Activated CD4-positive, alpha-beta T cell treated with anti-CD3 and anti-CD28 coated beads, Interleukin-10, Interleukin-2, amounts not matched to agents 100 ng/mL and 50 ng/mL, durations not matched to agents 16 hours and 8 hours (primary cell): ENCODE measurements around the gene PDAP1.

Experiments
- DNase-seq: peaks from one replicate; pipeline ENCODE4 v3.0.0-alpha.2; 2020

PDAP1 gene

DNA sequence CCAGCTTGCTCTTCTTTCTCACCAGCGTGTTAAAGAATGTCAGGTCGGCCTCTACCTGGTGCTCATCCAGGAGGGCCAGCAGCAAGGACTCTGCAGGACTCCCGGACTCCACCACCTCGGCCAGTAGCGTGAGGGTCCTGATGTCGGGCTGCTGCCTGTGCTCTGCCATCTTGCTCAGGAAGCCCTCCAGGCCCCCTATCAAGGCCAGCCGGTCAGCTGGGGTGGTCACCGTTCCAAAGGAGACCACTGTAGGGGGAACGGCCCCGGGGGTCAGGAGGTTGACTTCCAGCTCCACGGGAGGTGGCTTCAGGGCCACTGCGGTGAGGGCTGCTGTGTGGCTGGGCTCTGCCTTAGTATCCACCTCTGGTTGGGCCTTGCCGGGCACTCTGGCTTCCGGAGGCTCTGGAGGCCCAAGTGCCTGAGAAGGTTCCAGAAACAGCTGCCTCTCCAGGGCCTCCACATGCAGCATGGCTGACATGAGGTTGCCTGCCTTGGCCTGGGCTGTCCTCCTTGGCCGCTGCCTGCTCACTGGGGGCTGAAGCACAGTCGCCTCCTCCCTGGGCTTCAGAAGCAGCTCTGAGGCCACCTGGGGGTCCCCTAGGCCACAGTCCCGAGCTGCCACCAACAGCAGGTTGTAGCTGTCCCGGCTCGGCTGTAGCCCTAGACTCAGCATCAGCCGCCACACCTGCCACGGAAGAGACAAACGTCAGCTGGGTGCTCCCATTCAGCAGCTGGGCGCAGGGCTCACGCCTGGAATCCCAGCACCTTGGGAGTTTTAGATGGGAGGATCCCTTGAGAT is 16.7 kb upstream of the PDAP1 start:
- DNase-seq: no peak

GRCh38 chr7:99422625-99423024 is 14.2 kb upstream of the PDAP1 start:
- no peak for DNase-seq

DNA sequence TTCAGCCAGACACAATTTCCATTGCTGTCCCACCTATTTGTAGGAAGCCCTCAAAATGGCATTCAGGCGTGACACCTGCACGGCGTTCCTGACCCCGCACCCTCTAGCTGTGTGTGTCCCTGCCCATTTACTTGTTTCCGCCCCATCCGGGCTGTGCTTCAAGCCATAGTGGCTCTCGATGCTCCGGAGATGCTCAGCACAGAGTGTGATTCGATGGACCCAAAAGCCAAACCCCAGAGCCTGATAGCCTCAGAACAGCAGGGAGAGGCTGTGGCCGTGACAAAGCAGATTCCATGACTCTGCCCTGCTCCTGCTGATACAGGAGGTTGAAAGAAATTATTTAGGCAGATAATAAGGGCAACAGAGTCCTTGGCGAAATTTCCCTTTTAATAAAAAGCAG is 13.8 kb upstream of the PDAP1 start:
- DNase-seq: no peak

DNA sequence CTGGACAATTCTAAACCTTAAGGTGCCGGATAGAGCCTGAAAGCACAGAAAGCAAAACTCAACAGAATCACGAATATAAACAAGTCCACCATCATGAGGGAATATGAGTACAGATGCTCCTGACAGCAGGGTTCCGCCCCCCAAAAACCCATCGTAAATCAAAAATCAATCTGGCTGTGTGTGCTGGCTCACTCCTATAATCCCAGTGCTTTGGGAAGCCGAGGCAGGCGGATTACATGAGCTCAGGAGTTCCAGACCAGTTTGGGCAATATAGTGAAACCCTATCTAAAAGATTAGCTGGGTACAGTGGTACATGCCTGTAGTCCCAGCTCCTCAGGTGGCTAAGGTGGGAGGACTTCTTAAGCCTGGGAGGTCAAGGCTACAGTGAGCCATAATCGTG is 12.6 kb upstream of the PDAP1 start:
- no peak for DNase-seq

- no peak for DNase-seq
Measured at GRCh38 chr7:99420213-99420612, 11.8 kb upstream of the PDAP1 start.

DNA sequence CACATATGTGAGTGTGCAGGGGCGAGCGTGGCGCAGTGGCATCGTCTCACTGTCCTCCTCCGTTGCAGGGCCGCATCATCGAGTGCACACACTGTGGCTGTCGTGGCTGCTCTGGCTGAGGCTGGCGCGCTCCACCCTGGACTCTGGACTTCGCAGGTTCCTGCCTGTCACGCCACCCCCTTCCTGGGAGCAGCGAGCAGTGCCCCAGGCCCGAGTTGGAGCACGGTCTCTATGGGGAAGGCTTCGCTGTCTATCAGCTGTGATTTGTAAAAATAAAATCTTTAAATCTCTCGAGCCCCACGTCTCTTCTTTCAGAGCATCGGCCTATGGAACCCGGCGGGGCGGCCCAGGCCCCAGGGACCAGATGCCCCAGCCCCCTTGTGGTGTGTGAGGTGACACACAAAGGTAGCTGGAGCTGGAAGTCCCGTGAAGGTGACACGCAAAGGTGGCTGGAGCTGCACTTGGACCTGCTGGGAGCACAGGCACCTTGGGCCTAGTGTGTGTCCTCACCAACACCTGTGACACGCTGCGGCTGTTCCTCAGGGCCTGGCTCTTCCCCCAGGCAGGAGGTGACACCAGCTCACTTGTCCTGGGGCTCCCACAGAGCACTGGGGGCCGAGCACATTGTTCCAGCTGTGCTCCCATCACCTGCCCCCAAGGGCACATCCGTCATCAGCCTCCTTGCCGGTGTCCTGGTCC is 11.1 kb upstream of the PDAP1 start:
- no peak for DNase-seq

DNA sequence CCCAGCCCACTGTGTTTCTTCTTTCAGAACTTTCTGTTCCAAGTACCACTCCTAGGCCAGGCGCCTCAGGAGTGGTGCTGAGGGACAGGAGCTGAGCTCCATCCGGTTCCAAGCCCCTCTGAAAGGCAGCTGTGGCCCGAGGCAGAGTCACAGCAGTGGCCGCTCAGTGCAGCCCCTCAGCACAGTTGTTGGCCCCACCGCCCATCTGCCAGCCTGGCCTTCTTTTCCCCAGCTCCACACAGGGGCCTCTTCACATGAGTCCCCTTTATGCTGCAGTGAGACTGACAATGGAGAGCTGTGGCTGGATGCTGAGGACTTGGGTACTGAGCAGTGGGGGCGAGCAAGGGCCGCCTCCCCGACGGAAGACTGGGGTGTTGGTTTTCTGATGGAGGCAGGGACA is 9.9 kb upstream of the PDAP1 start:
- no peak for DNase-seq

- DNase-seq: peak; percentile 42
Measured at GRCh38 chr7:99415513-99416127, 7.2 kb upstream of the PDAP1 start.

GRCh38 chr7:99410635-99411034 is 2.2 kb upstream of the PDAP1 start:
- no peak for DNase-seq

DNA sequence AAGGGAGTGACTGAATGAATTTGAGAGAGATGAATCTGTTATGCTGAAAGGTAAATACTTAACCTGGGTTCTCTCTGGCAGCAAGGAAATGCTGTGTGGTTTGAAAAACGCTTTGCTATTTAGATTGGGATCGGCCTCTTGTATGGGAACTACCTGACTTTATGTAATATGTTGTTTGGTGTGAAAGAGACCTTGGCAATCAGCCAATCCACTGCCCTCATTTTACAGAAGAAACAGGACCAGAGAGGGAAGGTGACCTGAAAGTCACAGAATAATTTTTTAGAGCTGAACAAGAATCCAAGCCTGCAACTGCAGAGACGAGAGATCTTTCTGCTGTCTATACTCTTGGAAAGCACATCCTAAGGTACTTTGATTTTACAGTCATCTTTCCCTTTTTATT is 1.4 kb upstream of the PDAP1 start:
- DNase-seq: no peak

- no peak for DNase-seq
Measured at GRCh38 chr7:99409192-99409572, 785 bp upstream of the PDAP1 start.

- DNase-seq: peak; percentile 39
Measured at GRCh38 chr7:99407872-99408378, 472 bp downstream of the PDAP1 start.

DNA sequence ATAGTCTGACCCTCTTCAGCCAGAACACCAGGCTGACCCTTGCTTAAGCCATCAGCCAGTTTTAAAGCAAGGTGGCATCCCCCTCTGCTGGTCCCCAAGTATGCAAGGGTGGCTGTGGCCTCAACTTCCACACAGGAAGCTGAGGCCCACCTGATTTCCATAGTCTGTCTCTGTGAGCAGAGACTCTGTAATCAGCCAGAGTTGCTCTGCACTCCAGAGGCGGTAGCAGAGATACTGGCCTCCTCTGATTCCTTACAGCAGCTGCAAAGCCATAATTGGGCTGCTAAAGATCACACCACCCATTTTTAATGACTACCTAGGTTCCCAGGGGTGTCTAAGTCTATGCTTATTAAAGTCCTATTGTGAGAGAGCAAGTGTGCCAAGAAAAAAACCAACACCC is 1.8 kb downstream of the PDAP1 start:
- no peak for DNase-seq

GRCh38 chr7:99404977-99405320 is 3.4 kb downstream of the PDAP1 start:
- DNase-seq: no peak

GRCh38 chr7:99404235-99404976 is 4.0 kb downstream of the PDAP1 start:
- DNase-seq: no peak

- no peak for DNase-seq
Measured at GRCh38 chr7:99403764-99404163, 4.6 kb downstream of the PDAP1 start.

DNA sequence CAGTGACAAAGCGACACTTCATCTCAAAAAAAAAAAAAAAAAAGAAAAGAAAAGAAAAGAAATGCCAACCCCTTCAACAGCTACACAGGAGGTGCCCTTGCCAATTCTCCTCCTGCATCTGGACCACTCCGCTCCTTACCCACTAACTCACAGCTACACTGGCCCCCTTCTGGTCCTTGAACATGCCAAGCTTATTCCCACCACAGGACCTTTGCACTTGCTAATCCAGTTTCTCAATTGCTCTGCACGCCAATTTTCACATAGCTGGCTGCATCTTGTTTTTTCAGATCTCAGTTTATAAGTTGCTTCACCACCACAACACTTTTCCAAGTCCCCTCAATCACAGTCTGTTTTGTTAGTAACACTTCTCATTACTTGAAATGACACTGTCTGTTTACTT is 5.5 kb downstream of the PDAP1 start:
- no peak for DNase-seq

DNA sequence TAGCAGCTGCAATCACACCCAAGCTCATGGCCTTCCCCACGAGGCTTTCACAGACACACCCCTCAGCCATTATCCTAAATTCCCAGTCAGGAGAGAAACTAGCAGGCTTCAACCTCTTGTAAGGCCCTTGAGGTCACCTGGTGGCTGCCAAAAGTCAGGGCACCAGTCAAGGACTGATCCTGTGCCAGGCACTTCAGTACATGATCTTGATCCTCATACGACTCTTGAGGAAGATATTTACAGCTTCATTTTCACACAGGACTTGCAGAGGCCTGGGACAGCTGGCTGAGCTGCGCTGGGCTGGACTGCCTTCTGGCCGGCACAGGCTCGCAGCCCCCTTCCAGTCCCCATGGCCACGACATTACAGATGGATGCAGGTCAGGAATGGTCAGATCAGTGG is 8.8 kb downstream of the PDAP1 start:
- no peak for DNase-seq

DNA sequence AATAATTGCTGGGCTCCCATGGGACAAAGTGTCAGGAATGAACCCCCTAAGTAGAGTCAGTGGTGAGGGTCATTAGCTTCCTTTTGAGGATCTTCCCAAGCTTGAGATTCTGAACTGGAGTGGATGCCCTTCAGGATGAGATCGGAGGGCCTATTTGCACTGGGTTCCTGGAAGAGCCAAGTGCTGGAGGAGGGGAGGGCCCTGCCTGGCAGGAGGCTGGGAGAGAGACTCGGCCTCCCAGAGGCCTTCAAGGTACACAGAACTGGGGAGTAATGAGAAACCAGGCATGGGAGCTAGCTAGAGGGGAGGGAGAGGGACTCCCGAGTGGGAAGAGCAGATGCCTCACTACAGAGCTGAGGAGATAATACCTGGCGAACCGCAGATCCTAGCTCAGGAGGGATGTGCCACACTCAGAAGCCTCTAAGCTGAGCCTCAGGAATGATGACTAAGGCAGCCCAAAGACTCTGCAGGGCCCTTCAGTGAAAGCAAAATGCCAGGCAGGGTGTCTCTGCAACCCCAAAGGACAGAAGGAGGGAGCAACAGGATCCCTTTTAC is 9.4 kb downstream of the PDAP1 start:
- DNase-seq: no peak

DNA sequence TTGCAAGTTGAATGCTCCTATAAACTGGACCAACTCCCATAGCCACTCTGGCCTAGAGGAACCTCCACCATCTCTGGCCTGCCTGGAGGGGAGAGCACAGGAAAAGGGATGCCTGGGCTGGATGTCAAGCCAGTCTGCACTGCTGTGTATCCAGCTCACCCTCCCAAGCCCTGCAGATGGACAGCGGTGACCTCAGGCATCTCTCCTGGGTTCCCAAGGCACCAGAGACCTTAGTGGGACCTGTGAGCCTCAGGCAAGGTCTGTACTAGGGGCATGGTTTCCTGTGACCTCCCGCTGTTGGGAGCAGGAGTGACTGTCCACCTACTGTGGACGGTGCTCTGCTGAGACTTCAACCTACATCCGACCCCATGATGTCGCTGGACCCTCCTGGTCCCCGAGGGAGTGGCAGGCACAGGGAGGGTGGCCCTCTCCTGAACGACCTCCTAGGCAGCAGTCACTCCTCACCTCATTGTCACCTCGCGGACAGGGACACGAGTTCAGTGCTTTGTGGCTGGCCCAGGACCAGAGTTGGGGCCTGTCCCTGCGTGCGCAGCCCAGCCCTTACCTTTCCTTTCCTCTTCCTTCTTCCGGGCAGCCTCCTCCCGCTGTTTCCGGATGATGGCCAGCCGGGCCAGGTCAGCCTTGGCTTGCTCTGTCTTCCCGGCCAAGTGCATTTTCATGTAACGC is 11.0 kb downstream of the PDAP1 start:
- no peak for DNase-seq

- no peak for DNase-seq
Measured at GRCh38 chr7:99396418-99397296, 11.7 kb downstream of the PDAP1 start.
